AG09309 (cell line): Measurements from ENCODE around the gene GPX4.

Experiments used
- DNase-seq: peaks from one replicate; pipeline ENCODE4 v3.0.0-alpha.2; 2010; ENCODE audit warnings: low read depth
- H3K4me3 ChIP-seq: 2 replicates; pipeline ENCODE4 v1.5.1; 2011; ENCODE audit warnings: mild to moderate bottlenecking, low read depth, low read length, moderate library complexity; ENCODE audit not compliant: control insufficient read depth
- TF ChIP-seq, protein P1 (sequence below): IDR thresholded peaks from 2 replicates; pipeline ENCODE4 v1.5.1; 2011; ENCODE audit warnings: mild to moderate bottlenecking, low read depth, low read length, inconsistent platforms; ENCODE audit not compliant: insufficient read depth, control insufficient read depth; ENCODE audit errors: missing control alignments

GPX4 gene

DNA sequence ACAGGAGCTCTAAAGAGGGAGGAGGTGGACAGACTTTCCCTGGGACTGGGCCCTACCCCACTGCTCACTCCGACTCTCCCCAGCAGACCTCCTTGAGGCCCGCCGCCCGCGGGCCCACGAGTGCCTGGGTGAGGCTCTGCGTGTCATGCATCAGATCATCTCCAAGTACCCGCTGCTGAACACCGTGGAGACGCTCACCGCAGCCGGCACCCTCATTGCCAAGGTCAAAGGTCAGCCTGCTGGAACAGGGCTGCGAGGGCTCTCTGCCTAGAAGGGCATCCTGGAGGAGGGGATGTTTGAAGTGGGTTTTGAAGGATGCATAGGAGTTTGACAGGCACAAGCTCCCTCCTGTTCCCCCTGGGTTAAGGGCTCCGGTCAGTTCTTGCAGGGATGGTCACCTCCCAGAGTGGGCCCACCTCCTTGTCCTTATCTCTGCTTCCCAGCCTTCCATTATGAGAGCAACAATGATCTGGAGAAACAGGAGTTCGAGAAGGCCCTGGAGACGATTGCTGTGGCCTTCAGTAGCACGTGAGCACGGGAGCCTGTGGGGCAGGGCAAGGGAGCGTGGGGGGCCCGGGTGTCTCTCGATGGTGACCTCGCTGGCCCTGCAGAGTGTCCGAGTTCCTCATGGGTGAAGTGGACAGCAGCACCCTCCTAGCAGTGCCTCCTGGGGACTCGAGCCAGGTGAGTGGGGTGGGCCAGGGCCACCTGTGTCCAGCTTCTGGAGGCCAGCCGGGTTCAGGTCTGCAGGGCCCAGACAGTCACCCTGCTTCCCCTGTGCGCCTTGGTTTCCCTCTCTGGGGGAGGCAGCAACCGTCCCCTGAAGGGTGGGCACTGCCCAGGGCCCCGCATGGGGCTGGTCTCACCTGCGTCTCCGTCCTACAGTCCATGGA is 30.5 kb upstream of the GPX4 start:
- H3K4me3 ChIP-seq, result no peak overlapping the region
- TF ChIP-seq, protein P1, sequence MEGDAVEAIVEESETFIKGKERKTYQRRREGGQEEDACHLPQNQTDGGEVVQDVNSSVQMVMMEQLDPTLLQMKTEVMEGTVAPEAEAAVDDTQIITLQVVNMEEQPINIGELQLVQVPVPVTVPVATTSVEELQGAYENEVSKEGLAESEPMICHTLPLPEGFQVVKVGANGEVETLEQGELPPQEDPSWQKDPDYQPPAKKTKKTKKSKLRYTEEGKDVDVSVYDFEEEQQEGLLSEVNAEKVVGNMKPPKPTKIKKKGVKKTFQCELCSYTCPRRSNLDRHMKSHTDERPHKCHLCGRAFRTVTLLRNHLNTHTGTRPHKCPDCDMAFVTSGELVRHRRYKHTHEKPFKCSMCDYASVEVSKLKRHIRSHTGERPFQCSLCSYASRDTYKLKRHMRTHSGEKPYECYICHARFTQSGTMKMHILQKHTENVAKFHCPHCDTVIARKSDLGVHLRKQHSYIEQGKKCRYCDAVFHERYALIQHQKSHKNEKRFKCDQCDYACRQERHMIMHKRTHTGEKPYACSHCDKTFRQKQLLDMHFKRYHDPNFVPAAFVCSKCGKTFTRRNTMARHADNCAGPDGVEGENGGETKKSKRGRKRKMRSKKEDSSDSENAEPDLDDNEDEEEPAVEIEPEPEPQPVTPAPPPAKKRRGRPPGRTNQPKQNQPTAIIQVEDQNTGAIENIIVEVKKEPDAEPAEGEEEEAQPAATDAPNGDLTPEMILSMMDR, result no peak
- no peak for DNase-seq

DNA sequence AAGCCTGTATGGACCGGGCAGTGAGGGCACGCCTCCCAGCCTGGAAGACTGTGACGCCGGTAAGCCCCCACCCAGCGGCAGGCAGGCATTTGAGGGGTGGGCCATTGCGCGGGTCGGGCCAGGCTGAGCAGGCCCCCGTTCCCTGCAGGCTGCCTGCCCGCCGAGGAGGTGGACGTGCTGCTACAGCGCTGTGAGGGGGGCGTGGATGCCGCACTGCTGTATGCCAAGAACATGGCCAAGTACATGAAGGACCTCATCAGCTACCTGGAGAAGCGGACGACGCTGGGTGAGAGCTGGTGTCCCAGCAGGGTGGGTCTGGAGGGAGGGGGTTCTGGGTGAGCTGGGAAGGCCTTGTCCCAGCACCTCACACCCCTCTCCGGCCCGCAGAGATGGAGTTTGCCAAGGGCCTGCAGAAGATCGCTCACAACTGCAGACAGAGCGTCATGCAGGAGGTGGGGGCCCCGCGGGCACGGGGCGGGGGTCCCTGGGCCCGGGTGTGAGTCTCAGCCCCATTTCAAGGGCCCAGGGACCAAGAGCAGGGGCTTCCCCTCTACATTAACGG is 29.8 kb upstream of the GPX4 start:
- TF ChIP-seq, protein P1, result no peak
- H3K4me3 ChIP-seq, result no peak overlapping the region
- DNase-seq, result no peak

DNA sequence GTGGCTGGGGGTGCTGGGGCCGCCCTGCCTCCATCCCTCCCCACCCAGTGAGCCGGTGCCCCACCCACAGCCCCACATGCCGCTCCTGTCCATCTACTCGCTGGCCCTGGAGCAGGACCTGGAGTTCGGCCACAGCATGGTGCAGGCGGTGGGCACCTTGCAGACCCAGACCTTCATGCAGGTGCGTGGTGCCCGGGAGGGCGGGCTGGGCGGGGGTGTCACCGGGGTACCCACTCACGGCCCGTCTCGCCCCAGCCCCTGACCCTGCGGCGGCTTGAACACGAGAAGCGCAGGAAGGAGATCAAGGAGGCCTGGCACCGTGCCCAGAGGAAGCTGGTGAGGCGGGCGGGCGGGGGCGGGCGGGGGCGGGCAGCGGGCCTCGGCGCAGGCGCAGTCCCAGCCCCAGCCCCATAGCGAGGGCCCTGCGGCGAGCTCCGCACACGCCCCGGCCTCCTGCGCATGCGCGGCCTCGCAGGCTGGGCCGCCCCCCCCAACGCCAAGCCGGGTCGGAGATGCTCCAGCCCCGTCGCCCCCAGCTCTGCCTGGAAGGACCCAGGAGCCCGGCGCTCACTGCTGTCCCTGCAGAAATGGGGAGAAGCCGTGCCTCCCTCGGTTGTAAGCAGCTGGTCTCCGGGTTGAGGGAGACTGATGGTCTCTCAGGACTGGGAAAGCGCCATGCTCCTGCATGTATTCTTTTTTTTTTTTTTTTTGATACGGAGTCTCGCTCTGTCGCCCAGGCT is 29.1 kb upstream of the GPX4 start:
- no peak for DNase-seq
- H3K4me3 ChIP-seq, result no peak overlapping the region
- TF ChIP-seq, protein P1, result no peak

DNA sequence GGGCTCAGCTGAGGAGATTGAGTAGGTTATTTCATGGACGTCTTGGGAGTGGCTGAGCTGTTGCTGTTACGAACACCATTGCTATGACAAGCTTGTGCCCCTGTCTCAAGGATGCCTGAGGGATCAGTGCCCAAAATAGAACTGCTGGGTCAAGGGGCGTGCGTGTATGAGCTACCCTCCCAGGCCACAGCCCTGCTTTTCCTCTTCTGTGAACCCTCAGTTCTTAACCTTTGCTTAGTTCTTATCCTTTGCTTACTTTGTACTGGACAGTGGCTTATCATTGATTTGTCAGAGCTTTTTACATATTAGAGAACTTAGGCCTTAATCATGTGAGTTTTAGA is 27.8 kb upstream of the GPX4 start:
- TF ChIP-seq, protein P1, result no peak
- H3K4me3 ChIP-seq, result no peak overlapping the region
- DNase-seq, result no peak

DNA sequence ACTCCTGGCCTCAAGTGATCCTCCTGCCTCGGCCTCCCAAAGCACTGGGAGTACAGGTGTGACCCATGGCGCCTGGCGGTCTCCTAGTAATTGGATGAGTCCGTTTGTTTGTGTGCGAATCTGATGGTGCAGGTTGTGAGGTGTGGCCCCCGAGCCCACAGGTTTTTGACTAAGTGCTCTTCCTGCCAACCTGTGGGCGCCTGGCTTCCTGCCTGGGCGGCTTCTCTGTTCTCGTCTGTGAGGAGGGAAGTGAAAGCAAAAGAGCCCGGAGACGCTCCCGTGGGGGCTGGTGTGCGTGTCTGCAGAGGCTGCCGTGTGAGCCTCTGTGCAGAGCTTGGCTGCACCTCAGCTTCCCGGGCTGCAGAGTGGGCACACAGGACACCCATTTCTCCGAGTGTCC is 26.8 kb upstream of the GPX4 start:
- H3K4me3 ChIP-seq, result no peak overlapping the region
- no peak for DNase-seq
- TF ChIP-seq, protein P1, result no peak

DNA sequence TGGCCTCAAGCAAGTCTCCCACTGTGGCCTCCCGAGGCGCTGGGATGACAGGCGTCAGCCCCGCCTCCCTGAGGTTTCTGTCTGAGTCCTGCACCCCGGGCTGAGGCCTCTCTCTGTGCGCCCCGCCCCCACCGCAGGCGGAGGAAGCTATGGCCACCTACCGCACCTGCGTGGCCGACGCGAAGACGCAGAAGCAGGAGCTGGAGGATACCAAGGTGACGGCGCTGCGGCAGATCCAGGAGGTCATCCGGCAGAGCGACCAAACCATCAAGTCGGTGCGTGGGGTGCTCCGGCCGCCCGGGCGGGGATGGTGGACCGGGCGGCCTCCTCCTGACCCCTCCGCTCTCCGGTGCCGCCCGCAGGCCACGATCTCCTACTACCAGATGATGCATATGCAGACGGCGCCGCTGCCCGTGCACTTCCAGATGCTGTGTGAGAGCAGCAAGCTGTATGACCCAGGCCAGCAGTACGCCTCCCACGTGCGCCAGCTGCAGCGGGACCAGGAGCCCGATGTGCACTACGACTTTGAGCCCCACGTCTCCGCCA is 24.2 kb upstream of the GPX4 start:
- H3K4me3 ChIP-seq, result no peak overlapping the region
- TF ChIP-seq, protein P1, result no peak
- no peak for DNase-seq
